ENCODE results near the gene ARHGEF10L. TPM values are rescaled to one million over a fixed set of nuclear protein-coding genes. Genes with fewer than 3 reads are reported as not detected.

The ARHGEF10L gene
- total RNA-seq, 1 experiment from 2014 or later = not detected

DNA sequence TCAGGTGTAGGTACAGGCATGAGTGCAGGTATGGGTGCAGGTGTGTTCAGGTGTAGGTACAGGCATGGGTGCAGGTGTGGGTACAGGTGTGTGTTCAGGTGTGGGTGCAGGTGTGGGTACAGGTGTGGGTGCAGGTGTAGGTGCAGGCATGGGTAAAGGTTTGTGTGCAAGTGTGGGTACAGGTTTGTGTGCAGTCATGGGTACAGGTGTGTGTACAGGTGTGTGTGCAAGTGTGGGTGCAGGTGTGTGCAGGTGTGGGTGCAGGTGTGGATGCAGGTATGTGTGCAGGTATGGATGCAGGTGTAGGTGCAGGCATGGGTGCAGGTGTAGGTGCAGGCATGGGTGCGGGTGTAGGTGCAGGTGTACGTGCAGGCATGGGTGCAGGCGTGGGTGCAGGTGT lies 136.2 kb downstream of the ARHGEF10L start:
- H3K27me3 ChIP-seq (ENCODE audit: low read length) = no peaks in the 10 kb centered on the region
- H3K9ac ChIP-seq (ENCODE audit: low read length) = no peak overlapping the region
- DNase-seq = no peak
- H3K9me3 ChIP-seq (ENCODE audit: low read length) = no peaks in the 10 kb centered on the region
- no peak overlapping the region for H3K4me2 ChIP-seq (ENCODE audit: low read depth, low read length, poor library complexity, severe bottlenecking)
- no peak overlapping the region for H3K27ac ChIP-seq (ENCODE audit: low read length)
- H3K4me1 ChIP-seq (ENCODE audit: low read length) = no peaks in the 10 kb centered on the region
- H3K9me2 ChIP-seq (replicated peaks; ENCODE audit: insufficient read depth, low read length) = no peaks in the 10 kb centered on the region
- H3K36me3 ChIP-seq (ENCODE audit: insufficient read depth, low read length) = no peaks in the 10 kb centered on the region
- no peak overlapping the region for H2AFZ ChIP-seq (ENCODE audit: low read length)
- no peaks in the 10 kb centered on the region for H3K79me2 ChIP-seq (ENCODE audit: low read length)
- no peak overlapping the region for H3K4me3 ChIP-seq (ENCODE audit: low read length)
- no peaks in the 10 kb centered on the region for H4K20me1 ChIP-seq (ENCODE audit: insufficient read depth, low read depth, low read length)

- no peaks in the 10 kb centered on the region for H3K4me1 ChIP-seq (ENCODE audit: low read length)
- no peaks in the 10 kb centered on the region for H3K36me3 ChIP-seq (ENCODE audit: insufficient read depth, low read length)
- H3K4me2 ChIP-seq (ENCODE audit: low read depth, low read length, poor library complexity, severe bottlenecking) = no peak overlapping the region
- no peaks in the 10 kb centered on the region for H3K9me2 ChIP-seq (replicated peaks; ENCODE audit: insufficient read depth, low read length)
- H3K27ac ChIP-seq (ENCODE audit: low read length) = no peak overlapping the region
- DNase-seq = no peak
- no peaks in the 10 kb centered on the region for H3K79me2 ChIP-seq (ENCODE audit: low read length)
- no peaks in the 10 kb centered on the region for H3K9me3 ChIP-seq (ENCODE audit: low read length)
- no peaks in the 10 kb centered on the region for H4K20me1 ChIP-seq (ENCODE audit: insufficient read depth, low read depth, low read length)
- no peak overlapping the region for H3K4me3 ChIP-seq (ENCODE audit: low read length)
- no peak overlapping the region for H2AFZ ChIP-seq (ENCODE audit: low read length)
- H3K27me3 ChIP-seq (ENCODE audit: low read length) = no peaks in the 10 kb centered on the region
- H3K9ac ChIP-seq (ENCODE audit: low read length) = no peak overlapping the region
These were observed 137.0 kb downstream of the ARHGEF10L start for GRCh38 chr1:17676387-17677060.

DNA sequence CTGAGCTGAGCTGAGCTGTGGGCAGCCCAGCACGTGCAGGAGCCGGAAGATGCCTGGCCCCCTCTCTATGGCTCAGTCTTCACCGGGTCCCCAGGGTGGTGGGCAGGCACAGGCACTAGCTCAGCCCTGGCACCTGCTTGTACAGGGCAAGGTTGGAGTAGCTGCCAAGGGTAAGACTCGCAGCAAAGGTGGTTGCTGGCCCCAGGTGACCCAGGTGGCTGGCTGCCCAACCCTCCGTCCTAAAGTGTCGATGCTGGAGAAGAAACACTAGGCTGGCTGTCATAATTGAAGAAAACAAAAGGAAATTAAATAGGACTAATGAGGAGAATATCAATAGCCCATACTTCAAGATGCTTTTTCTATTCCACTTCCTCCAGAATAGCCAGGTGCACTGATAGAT lies 138.5 kb downstream of the ARHGEF10L start:
- H3K79me2 ChIP-seq (ENCODE audit: low read length) = no peaks in the 10 kb centered on the region
- no peaks in the 10 kb centered on the region for H3K36me3 ChIP-seq (ENCODE audit: insufficient read depth, low read length)
- H3K4me2 ChIP-seq (ENCODE audit: low read depth, low read length, poor library complexity, severe bottlenecking) = no peak overlapping the region
- H3K4me3 ChIP-seq (ENCODE audit: low read length) = no peak overlapping the region
- no peak for DNase-seq
- H4K20me1 ChIP-seq (ENCODE audit: insufficient read depth, low read depth, low read length) = no peaks in the 10 kb centered on the region
- no peaks in the 10 kb centered on the region for H3K9me2 ChIP-seq (replicated peaks; ENCODE audit: insufficient read depth, low read length)
- no peak overlapping the region for H2AFZ ChIP-seq (ENCODE audit: low read length)
- H3K9ac ChIP-seq (ENCODE audit: low read length) = no peak overlapping the region
- H3K4me1 ChIP-seq (ENCODE audit: low read length) = no peaks in the 10 kb centered on the region
- no peaks in the 10 kb centered on the region for H3K9me3 ChIP-seq (ENCODE audit: low read length)
- H3K27ac ChIP-seq (ENCODE audit: low read length) = no peak overlapping the region
- no peaks in the 10 kb centered on the region for H3K27me3 ChIP-seq (ENCODE audit: low read length)

- no peaks in the 10 kb centered on the region for H3K27me3 ChIP-seq (ENCODE audit: low read length)
- no peak for DNase-seq
- no peak overlapping the region for H3K27ac ChIP-seq (ENCODE audit: low read length)
- no peaks in the 10 kb centered on the region for H3K9me3 ChIP-seq (ENCODE audit: low read length)
- no peaks in the 10 kb centered on the region for H3K79me2 ChIP-seq (ENCODE audit: low read length)
- H3K4me3 ChIP-seq (ENCODE audit: low read length) = no peak overlapping the region
- no peak overlapping the region for H2AFZ ChIP-seq (ENCODE audit: low read length)
- no peak overlapping the region for H3K4me2 ChIP-seq (ENCODE audit: low read depth, low read length, poor library complexity, severe bottlenecking)
- H4K20me1 ChIP-seq (ENCODE audit: insufficient read depth, low read depth, low read length) = 0 out of 2 replicates have a peak, but pooled peaks cover 3% of the 10 kb centered on the region
- H3K36me3 ChIP-seq (ENCODE audit: insufficient read depth, low read length) = no peaks in the 10 kb centered on the region
- H3K9me2 ChIP-seq (replicated peaks; ENCODE audit: insufficient read depth, low read length) = no peaks in the 10 kb centered on the region
- H3K9ac ChIP-seq (ENCODE audit: low read length) = no peak overlapping the region
- no peaks in the 10 kb centered on the region for H3K4me1 ChIP-seq (ENCODE audit: low read length)
These were observed 140.4 kb downstream of the ARHGEF10L start for GRCh38 chr1:17679856-17680255.

GRCh38 chr1:17680308-17680707 lies 140.8 kb downstream of the ARHGEF10L start:
- no peak for DNase-seq
- H3K4me3 ChIP-seq (ENCODE audit: low read length) = no peak overlapping the region
- H3K4me2 ChIP-seq (ENCODE audit: low read depth, low read length, poor library complexity, severe bottlenecking) = no peak overlapping the region
- no peaks in the 10 kb centered on the region for H3K9me3 ChIP-seq (ENCODE audit: low read length)
- no peak overlapping the region for H3K27ac ChIP-seq (ENCODE audit: low read length)
- no peak overlapping the region for H3K9ac ChIP-seq (ENCODE audit: low read length)
- H2AFZ ChIP-seq (ENCODE audit: low read length) = no peak overlapping the region
- H3K36me3 ChIP-seq (ENCODE audit: insufficient read depth, low read length) = no peaks in the 10 kb centered on the region
- no peaks in the 10 kb centered on the region for H3K9me2 ChIP-seq (replicated peaks; ENCODE audit: insufficient read depth, low read length)
- H3K27me3 ChIP-seq (ENCODE audit: low read length) = no peaks in the 10 kb centered on the region
- H4K20me1 ChIP-seq (ENCODE audit: insufficient read depth, low read depth, low read length) = 0 out of 2 replicates have a peak, but pooled peaks cover 4% of the 10 kb centered on the region
- H3K4me1 ChIP-seq (ENCODE audit: low read length) = no peaks in the 10 kb centered on the region
- H3K79me2 ChIP-seq (ENCODE audit: low read length) = no peaks in the 10 kb centered on the region

DNA sequence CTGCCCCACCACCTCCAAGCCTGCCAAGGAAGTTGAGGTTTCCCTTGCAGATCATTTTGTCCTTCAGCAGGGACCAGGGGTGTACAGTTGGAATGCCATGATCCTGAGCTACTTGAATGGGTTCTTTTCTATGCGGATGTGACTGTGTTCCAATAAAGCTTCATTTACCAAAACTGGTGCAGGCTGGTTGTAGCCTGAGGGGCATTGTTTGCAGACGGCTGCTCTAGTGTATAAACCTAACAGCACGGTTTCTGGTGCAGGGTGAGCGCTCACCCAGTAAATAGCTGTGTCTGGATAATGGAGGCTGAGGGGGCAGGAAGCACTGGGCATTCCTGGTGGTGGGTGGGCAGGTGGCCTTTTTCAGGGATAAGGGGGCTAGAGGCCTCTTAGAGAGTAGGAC lies 142.9 kb downstream of the ARHGEF10L start:
- Histone ChIP-seq H3K36me3 (ENCODE audit: insufficient read depth, low read length) (no peaks in the 10 kb centered on the region), H3K4me1 (ENCODE audit: low read length) (no peaks in the 10 kb centered on the region), H3K27ac (ENCODE audit: low read length) (no peak overlapping the region), H3K79me2 (ENCODE audit: low read length) (no peaks in the 10 kb centered on the region), H3K27me3 (ENCODE audit: low read length) (no peaks in the 10 kb centered on the region), H4K20me1 (ENCODE audit: insufficient read depth, low read depth, low read length) (0 out of 2 replicates have a peak, but pooled peaks cover 4% of the 10 kb centered on the region), H2AFZ (ENCODE audit: low read length) (no peak overlapping the region), H3K9me3 (ENCODE audit: low read length) (no peaks in the 10 kb centered on the region), H3K9ac (ENCODE audit: low read length) (no peak overlapping the region), H3K9me2 (replicated peaks; ENCODE audit: insufficient read depth, low read length) (no peaks in the 10 kb centered on the region), H3K4me2 (ENCODE audit: low read depth, low read length, poor library complexity, severe bottlenecking) (no peak overlapping the region), H3K4me3 (ENCODE audit: low read length) (no peak overlapping the region)
- DNase-seq = no peak

DNA sequence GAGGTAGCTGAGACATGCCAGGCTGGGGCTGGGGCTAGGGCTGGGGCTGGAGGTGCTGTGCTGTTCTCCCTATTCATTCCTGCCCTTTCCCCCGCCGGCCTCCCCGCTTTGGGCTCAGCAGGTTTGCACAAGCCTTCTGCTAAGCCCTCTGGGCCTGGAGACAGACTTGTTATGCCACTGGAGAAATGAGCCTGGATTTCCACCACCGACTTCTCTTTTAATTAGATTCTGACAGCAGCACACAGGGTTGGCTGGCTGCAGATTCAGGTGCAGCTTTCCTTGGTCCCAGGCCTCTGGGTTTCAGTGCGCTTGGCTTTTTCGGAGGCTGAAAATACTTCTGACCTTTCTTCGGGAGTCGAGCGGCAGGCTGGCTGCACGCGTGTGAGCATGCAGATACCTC lies 144.1 kb downstream of the ARHGEF10L start:
- Histone ChIP-seq H3K4me1 (ENCODE audit: low read length) (no peaks in the 10 kb centered on the region), H3K9me3 (ENCODE audit: low read length) (no peaks in the 10 kb centered on the region), H3K27ac (ENCODE audit: low read length) (no peak overlapping the region), H3K4me3 (ENCODE audit: low read length) (no peak overlapping the region), H3K79me2 (ENCODE audit: low read length) (no peaks in the 10 kb centered on the region), H3K36me3 (ENCODE audit: insufficient read depth, low read length) (no peaks in the 10 kb centered on the region), H2AFZ (ENCODE audit: low read length) (no peak overlapping the region), H3K27me3 (ENCODE audit: low read length) (no peaks in the 10 kb centered on the region), H3K9ac (ENCODE audit: low read length) (no peak overlapping the region), H3K9me2 (replicated peaks; ENCODE audit: insufficient read depth, low read length) (no peaks in the 10 kb centered on the region), H3K4me2 (ENCODE audit: low read depth, low read length, poor library complexity, severe bottlenecking) (no peak overlapping the region), H4K20me1 (ENCODE audit: insufficient read depth, low read depth, low read length) (0 out of 2 replicates have a peak, but pooled peaks cover 4% of the 10 kb centered on the region)
- no peak for DNase-seq

DNA sequence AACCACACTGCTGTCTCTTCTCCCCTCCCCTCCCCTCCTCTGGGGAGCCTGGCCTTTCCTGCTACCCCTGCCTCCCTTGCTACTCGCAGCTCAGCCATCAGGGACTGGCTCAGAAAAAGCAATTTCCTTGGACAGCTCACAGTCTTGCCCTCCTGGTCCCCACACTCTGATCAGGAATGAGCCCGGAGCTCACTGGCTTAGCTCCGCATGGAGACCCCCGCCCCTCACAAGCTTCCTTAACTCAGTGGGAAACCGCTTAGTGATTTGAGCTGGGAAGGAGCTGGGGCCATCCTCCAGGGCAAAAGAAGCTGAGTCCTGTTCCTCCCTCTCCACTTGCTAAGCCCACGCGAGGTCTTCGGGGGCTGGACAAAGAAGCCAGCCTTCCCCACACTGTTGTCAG lies 145.3 kb downstream of the ARHGEF10L start:
- Histone ChIP-seq H3K4me3 (ENCODE audit: low read length) (no peak overlapping the region), H3K79me2 (ENCODE audit: low read length) (no peaks in the 10 kb centered on the region), H3K4me2 (ENCODE audit: low read depth, low read length, poor library complexity, severe bottlenecking) (no peak overlapping the region), H3K27ac (ENCODE audit: low read length) (no peak overlapping the region), H3K9ac (ENCODE audit: low read length) (no peak overlapping the region), H3K36me3 (ENCODE audit: insufficient read depth, low read length) (no peaks in the 10 kb centered on the region), H3K27me3 (ENCODE audit: low read length) (no peaks in the 10 kb centered on the region), H2AFZ (ENCODE audit: low read length) (no peak overlapping the region), H3K4me1 (ENCODE audit: low read length) (no peaks in the 10 kb centered on the region), H3K9me2 (replicated peaks; ENCODE audit: insufficient read depth, low read length) (no peaks in the 10 kb centered on the region), H4K20me1 (ENCODE audit: insufficient read depth, low read depth, low read length) (0 out of 2 replicates have a peak, but pooled peaks cover 4% of the 10 kb centered on the region), H3K9me3 (ENCODE audit: low read length) (no peaks in the 10 kb centered on the region)
- no peak for DNase-seq
